ENCODE data around the gene PKD2L2.
A peak's percentile ranks its signal among the peaks of the same experiment; 100 is the strongest.
"Not testable (repeated sequence)": the region's sequence is repeated elsewhere in the genome, so short reads cannot be mapped to it uniquely, and the experiment has no call there.

PKD2L2 gene

DNA sequence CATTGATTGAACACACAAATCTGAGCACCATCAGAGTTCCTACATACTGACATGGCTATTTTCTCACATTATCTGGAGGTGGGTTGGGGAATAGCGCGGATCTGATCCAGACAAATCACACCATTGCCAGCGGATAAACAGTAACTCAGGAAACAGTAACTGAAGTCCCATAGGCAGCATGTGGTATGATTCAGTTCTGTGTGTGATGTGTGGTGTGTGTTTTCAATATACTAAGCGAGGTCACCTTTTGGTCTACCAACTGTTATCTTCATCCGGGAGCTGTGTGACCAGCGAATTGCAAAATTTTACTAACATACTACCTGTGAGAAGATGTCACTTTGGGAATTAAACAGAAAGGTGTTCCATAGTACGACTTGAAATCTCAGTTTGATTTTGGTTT lies 50.1 kb downstream of the PKD2L2 start:
- H3K4me3 ChIP-seq (ENCODE audit: low read depth, low read length): no peak overlapping the region

DNA sequence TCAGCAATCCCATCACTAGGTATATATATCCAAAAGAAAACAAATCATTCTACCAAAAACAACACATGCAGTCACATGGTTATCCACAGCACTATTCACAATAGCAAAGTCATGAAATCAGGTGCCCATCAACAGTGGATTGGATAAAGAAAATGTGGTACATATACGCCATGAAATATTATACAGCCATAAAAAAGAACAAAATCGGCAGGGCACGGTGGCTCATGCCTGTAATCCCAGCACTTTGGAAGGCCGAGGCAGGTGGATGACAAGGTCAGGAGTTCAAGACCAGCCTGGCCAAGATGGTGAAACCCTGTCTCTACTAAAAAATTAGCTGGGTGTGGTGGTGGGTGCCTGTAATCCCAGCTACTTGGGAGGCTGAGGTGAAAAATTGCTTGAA lies 55.0 kb downstream of the PKD2L2 start:
- H3K4me3 ChIP-seq (ENCODE audit: low read depth, low read length); DNase-seq (ENCODE audit: low read depth): not testable (repeated sequence)

More for the DNA sequence above, 50.1 kb downstream of the PKD2L2 start:
- DNase-seq (ENCODE audit: low read depth): no peak

DNA sequence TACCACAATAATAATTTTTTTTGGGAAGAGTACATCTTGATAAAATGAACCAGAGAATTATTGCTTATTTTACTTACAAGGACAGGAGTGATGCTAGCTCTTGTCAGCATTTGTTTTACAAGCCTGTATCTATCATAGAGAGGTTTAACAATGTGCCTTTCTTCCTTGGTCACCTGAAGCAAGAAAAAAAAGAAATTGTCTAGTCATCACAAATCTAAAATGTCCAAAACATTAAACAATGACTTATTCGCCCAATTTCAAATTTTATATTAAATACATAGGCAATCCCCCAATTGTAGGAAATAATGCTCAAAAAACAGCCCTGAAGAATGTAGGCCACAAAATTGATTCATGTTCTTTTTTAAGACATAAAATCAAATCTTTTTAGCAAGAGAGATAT lies 56.6 kb downstream of the PKD2L2 start:
- H3K4me3 ChIP-seq (ENCODE audit: low read depth, low read length): no peak overlapping the region
- no peak for DNase-seq (ENCODE audit: low read depth)

DNA sequence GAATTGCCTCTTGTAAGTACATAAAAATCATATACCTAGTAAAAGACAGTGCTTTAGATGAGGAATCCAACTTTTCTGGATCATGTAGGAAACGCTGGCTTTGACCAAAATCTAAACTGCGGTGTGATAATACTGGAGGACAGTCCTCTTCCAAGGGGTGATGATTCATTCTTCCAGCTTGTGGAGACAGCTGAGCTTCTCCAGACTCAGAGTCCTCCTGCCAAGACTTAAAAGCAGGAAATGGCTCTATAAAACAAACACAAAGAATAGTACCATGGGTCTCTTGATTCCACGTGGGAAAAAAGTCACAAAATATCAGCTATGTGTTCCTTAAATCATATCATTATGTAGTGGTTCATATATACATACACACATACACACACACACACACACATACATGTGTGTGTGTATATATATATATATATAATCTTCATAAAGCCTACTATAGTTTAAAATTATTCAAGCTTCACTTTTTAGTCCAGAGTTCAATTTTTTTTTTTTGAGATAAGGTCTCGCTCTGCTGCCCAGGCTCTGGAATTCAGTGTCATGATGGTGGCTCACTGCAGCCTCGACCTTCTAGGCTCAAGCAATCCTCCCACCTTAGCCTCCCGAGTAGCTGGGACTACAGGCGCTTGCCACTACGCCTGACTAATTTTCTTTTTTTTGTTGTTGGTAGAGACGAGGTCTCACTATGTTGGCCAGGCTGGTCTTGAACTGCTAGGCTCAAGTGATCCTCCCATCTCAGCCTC lies 65.0 kb downstream of the PKD2L2 start:
- H3K4me3 ChIP-seq (ENCODE audit: low read depth, low read length): no peak overlapping the region

DNA sequence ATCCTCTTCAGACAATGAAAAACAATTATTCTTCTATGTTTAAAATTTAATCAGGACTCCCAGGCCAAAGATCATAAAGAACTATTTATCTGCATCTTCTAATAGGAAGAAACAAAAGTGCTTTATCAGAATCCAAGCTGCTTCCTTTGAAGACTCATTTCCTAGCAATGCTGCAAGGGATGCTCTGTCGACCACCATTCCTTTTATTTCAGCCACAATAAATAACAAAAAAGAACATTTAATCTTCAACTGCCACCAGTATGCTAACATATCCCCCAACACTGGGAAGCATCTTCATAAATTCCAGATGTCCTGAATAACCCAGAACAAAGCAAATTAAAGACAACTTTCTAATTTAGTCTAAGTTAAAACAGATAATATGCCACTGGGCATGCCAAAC lies 68.7 kb downstream of the PKD2L2 start:
- no peak for DNase-seq (ENCODE audit: low read depth)
- H3K4me3 ChIP-seq (ENCODE audit: low read depth, low read length): no peak overlapping the region

More for the DNA sequence above, 65.0 kb downstream of the PKD2L2 start:
- DNase-seq (ENCODE audit: low read depth): peak; percentile 78

DNA sequence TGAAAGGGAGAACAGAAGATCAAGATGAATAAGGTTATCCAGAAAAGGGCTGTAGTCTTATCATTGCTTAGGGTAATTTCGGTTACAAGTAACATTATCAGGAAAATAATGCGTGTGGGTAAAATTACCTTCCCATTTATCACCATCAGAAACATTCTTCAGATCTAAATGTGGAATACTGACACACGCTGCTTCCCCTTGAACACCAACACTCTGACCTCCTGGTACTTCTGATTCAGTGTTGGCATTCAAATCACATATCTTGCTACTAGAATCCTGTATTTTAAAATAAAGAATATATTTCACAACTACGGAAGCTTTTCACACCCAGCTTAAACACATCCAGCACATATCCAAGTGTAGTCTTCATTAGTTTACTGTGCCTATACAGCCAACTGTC lies 70.2 kb downstream of the PKD2L2 start:
- DNase-seq (ENCODE audit: low read depth): no peak
- no peak overlapping the region for H3K4me3 ChIP-seq (ENCODE audit: low read depth, low read length)

DNA sequence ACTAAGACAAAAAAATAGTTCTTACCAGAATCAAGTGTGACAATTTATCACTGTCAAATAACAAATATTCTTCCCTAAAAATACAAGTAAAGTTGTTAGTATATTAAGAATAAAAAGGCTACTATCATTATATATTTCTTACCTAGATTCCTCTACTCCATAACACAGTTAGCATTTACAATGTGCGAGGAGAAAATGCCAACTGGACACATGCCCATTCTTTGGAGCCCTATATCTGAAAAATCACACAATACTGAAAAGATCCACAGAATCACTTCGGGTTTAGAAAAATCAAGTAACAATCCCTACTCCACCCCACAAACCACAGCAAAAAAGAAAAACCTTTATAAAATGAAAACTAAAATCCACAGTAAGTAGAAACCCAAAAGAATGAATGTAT lies 70.9 kb downstream of the PKD2L2 start:
- no peak overlapping the region for H3K4me3 ChIP-seq (ENCODE audit: low read depth, low read length)
- DNase-seq (ENCODE audit: low read depth): no peak

DNA sequence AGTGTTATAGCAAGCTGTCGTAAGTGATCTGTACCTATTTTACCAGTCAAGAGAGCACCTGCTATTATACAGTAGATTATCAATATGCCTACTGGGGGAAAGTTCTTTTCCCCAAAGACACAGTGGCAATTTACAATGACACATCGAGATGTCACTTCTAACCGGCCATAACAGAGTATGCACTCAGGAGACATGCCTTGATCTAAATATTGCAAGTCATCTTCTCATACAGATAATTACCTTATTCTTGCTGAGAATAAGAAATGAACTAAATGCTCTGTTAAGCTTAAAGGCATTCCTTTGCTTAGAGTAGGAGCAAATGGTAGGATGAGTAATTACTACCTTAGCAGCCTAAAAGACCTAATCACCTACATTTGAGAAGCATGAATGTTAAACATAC lies 71.6 kb downstream of the PKD2L2 start:
- H3K4me3 ChIP-seq (ENCODE audit: low read depth, low read length): no peak overlapping the region
- no peak for DNase-seq (ENCODE audit: low read depth)

DNA sequence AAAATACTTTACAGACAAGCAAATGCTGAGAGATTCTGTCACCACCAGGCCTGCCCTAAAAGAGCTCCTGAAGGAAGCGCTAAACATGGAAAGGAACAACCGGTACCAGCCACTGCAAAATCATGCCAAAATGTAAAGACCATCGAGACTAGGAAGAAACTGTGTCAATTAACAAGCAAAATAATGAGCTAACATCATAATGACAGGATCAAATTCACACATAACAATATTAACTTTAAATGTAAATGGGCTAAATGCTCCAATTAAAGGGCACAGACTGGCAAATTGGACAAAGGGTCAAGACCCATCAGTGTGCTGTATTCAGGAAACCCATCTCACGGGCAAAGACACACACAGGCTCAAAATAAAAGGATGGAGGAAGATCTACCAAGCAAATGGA lies 81.1 kb downstream of the PKD2L2 start:
- not testable (repeated sequence) for DNase-seq (ENCODE audit: low read depth)

DNA sequence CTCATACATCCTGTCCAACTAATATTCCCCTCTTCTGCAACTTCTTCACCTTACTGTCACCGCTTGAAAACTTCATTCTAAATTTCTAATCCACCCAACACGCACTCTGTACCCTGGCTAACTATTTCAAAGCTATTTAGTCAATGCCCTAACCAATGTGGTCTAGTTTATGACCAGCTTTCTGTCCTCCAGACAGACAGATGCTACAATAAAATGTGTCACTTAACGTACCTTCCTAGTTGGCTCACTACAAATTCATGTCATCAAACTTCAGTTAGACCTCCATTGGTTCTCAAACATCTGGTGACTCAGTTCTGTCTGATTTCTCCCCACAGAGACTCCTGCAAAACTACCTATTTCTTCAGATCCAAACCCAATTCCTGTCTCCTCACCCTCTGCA lies 86.0 kb downstream of the PKD2L2 start:
- no peak for DNase-seq (ENCODE audit: low read depth)
- H3K4me3 ChIP-seq (ENCODE audit: low read depth, low read length): no peak overlapping the region

More for the DNA sequence above, 81.1 kb downstream of the PKD2L2 start:
- H3K4me3 ChIP-seq (ENCODE audit: low read depth, low read length): not testable (repeated sequence)

DNA sequence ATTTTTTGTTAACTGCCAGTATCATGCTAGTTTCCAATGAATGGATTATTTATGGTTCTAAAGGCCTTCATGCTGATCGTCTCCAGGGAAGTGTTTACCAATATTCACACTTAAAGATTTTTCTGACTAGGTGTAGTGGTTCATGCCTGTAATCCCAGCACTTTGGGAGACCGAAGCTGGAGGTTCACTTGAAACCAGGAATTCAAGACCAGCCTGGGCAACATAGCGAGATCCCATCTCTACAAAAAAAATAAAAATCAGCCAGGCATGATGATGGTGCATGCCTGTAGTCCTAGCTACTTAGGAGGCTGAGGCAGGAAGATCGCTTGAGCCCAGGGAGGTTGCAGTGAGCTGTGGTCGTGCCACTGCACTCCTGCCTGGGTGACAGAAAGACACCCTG lies 100.2 kb downstream of the PKD2L2 start:
- DNase-seq (ENCODE audit: low read depth): no peak
- no peak overlapping the region for H3K4me3 ChIP-seq (ENCODE audit: low read depth, low read length)

Data from skeletal muscle cell (primary cell).